Measurements from ENCODE around the gene CACNA1I. TPM values are rescaled to one million over a fixed set of nuclear protein-coding genes. Genes with fewer than 3 reads are reported as not detected.

CACNA1I gene
- total and polyA plus RNA-seq, 2 experiments from 2014 or later: 0.42 to 2.4 TPM

- no peaks in the 10 kb centered on the region for H3K9me2 ChIP-seq (ENCODE audit: insufficient read depth)
- no peaks in the 10 kb centered on the region for H4K20me1 ChIP-seq (replicated peaks; ENCODE audit: insufficient read depth)
- no peaks in the 10 kb centered on the region for H3K79me2 ChIP-seq (replicated peaks; ENCODE audit: insufficient read depth)
- H3K4me2 ChIP-seq: no peak overlapping the region
- no peak for DNase-seq (ENCODE audit: low spot score)
- TF ChIP-seq STAT1 (IDR thresholded peaks at IDR 0.05; ENCODE audit: unreplicated experiment) (no peak), POLR2AphosphoS5 (IDR thresholded peaks at IDR 0.05; ENCODE audit: low read depth) (no peak), ZNF462 (CRISPR knock-in tag; IDR thresholded peaks at IDR 0.05) (no peak), EZH2phosphoT487 (IDR thresholded peaks at IDR 0.05; ENCODE audit: unreplicated experiment) (no peak)
- no peaks in the 10 kb centered on the region for H3F3A ChIP-seq (replicated peaks; ENCODE audit: low read depth)
- no peak overlapping the region for H3K4me3 Mint-ChIP-seq
- no peak overlapping the region for H3K27ac Mint-ChIP-seq
- H3K36me3 Mint-ChIP-seq (ENCODE audit: low read depth): no peaks in the 10 kb centered on the region
- H3K4me3 ChIP-seq: no peak overlapping the region
- no peaks in the 10 kb centered on the region for H3K27me3 ChIP-seq (ENCODE audit: insufficient read depth)
- H2AFZ ChIP-seq: no peak overlapping the region
- no peaks in the 10 kb centered on the region for H3K9me3 Mint-ChIP-seq
- no peaks in the 10 kb centered on the region for H3K36me3 ChIP-seq (ENCODE audit: insufficient read depth)
- ATAC-seq: no peak
- H3K27me3 Mint-ChIP-seq (ENCODE audit: insufficient read depth, low read depth, poor library complexity): peaks cover 9% of the 10 kb centered on the region
- peaks cover 12% of the 10 kb centered on the region for H3K4me1 ChIP-seq (ENCODE audit: insufficient read depth)
- no peak overlapping the region for H3K27ac ChIP-seq (ENCODE audit: low read depth)
- peaks cover 31% of the 10 kb centered on the region for H3K4me1 Mint-ChIP-seq
These were observed 58.1 kb downstream of the CACNA1I start for GRCh38 chr22:39628563-39629080.

GRCh38 chr22:39629851-39630250, 59.3 kb downstream of the CACNA1I start:
- H3K4me2 ChIP-seq: no peak overlapping the region
- no peak overlapping the region for H3K27ac ChIP-seq (ENCODE audit: low read depth)
- H3K4me3 Mint-ChIP-seq: no peak overlapping the region
- no peaks in the 10 kb centered on the region for H3K79me2 ChIP-seq (replicated peaks; ENCODE audit: insufficient read depth)
- no peaks in the 10 kb centered on the region for H3K9me3 Mint-ChIP-seq
- no peaks in the 10 kb centered on the region for H3K9me2 ChIP-seq (ENCODE audit: insufficient read depth)
- H4K20me1 ChIP-seq (replicated peaks; ENCODE audit: insufficient read depth): no peaks in the 10 kb centered on the region
- H3K27me3 Mint-ChIP-seq (ENCODE audit: insufficient read depth, low read depth, poor library complexity): peaks cover 11% of the 10 kb centered on the region
- H3K4me1 Mint-ChIP-seq: peaks cover 34% of the 10 kb centered on the region
- no peak for DNase-seq (ENCODE audit: low spot score)
- H3K27me3 ChIP-seq (ENCODE audit: insufficient read depth): no peaks in the 10 kb centered on the region
- no peak overlapping the region for H3K27ac Mint-ChIP-seq
- H3K4me1 ChIP-seq (ENCODE audit: insufficient read depth): peaks cover 8% of the 10 kb centered on the region; the same call in 1 of the 2 replicates
- no peaks in the 10 kb centered on the region for H3F3A ChIP-seq (replicated peaks; ENCODE audit: low read depth)
- ATAC-seq: no peak
- H2AFZ ChIP-seq: 0 out of 2 replicates have a peak overlapping the region, but pooled peaks have one; percentile 28
- no peaks in the 10 kb centered on the region for H3K36me3 ChIP-seq (ENCODE audit: insufficient read depth)
- H3K4me3 ChIP-seq: no peak overlapping the region
- no peaks in the 10 kb centered on the region for H3K36me3 Mint-ChIP-seq (ENCODE audit: low read depth)
- TF ChIP-seq STAT1 (IDR thresholded peaks at IDR 0.05; ENCODE audit: unreplicated experiment): no peak
- no peak for TF ChIP-seq EZH2 (IDR thresholded peaks at IDR 0.05; ENCODE audit: low read depth, unreplicated experiment)
- no peak for TF ChIP-seq NANOG (IDR thresholded peaks at IDR 0.05; ENCODE audit: borderline replicate concordance)
- TF ChIP-seq ZNF462 (CRISPR knock-in tag; IDR thresholded peaks at IDR 0.05): no peak
- TF ChIP-seq POLR2AphosphoS5 (IDR thresholded peaks at IDR 0.05; ENCODE audit: low read depth): no peak

Measured in GM23338 (cell line).